Hematopoietic multipotent progenitor cell treated with erythropoietin and hydrocortisone succinate and interleukin-3 and kit ligand, for 15 days (in vitro differentiated cells): ENCODE data around the gene NOC3L.

Experiments used
- DNase-seq: peaks from one replicate; pipeline ENCODE4 v3.0.0-alpha.2; 2015; ENCODE audit warnings: low spot score

The NOC3L gene

GRCh38 chr10:94303929-94304328 is 58.8 kb downstream of the NOC3L start:
- no peak for DNase-seq

- DNase-seq, result no peak
These were observed 62.7 kb downstream of the NOC3L start for GRCh38 chr10:94300042-94300441.

GRCh38 chr10:94299417-94299816 is 63.3 kb downstream of the NOC3L start:
- no peak for DNase-seq

- no peak for DNase-seq
These were observed 68.6 kb downstream of the NOC3L start for GRCh38 chr10:94294168-94294567.

GRCh38 chr10:94293354-94293753 is 69.4 kb downstream of the NOC3L start:
- no peak for DNase-seq

- DNase-seq, result no peak
These were observed 70.2 kb downstream of the NOC3L start for GRCh38 chr10:94292434-94293090.

- no peak for DNase-seq
These were observed 74.2 kb downstream of the NOC3L start for GRCh38 chr10:94288361-94289101.

- no peak for DNase-seq
These were observed 75.4 kb downstream of the NOC3L start for GRCh38 chr10:94287336-94287735.

GRCh38 chr10:94286901-94287300 is 75.8 kb downstream of the NOC3L start:
- DNase-seq, result no peak

- DNase-seq, result no peak
These were observed 77.5 kb downstream of the NOC3L start for GRCh38 chr10:94285271-94285670.
